Activated CD8-positive, alpha-beta memory T cell treated with anti-CD3 and anti-CD28 coated beads, Interleukin-2, amount 50 U/mL, for 24 hours (primary cell): ENCODE measurements around the gene MOB3C.

Experiments
- DNase-seq: peaks from one replicate; pipeline ENCODE4 v3.0.0-alpha.2; 2020; ENCODE audit errors: extremely low read depth

Gene MOB3C

GRCh38 chr1:46606255-46606965, 10.2 kb downstream of the MOB3C start:
- no peak for DNase-seq

- no peak for DNase-seq
Observed at GRCh38 chr1:46605232-46605631, 11.4 kb downstream of the MOB3C start.

- peak; percentile 90 for DNase-seq
Observed at GRCh38 chr1:46603858-46604549, 12.6 kb downstream of the MOB3C start, which contains the start of gene MKNK1. Gene MKNK1, minus strand, starts transcription at chr1:46604268. Its CDS starts 20,941 bp downstream, at chr1:46583327.

- DNase-seq, result no peak
Observed at GRCh38 chr1:46603481-46603857, 13.1 kb downstream of the MOB3C start.

GRCh38 chr1:46601257-46602007, 15.2 kb downstream of the MOB3C start:
- DNase-seq, result no peak

GRCh38 chr1:46599059-46599970, 17.3 kb downstream of the MOB3C start:
- DNase-seq, result no peak

- DNase-seq, result no peak
Observed at GRCh38 chr1:46596846-46597245, 19.8 kb downstream of the MOB3C start.

GRCh38 chr1:46596036-46596435, 20.6 kb downstream of the MOB3C start:
- DNase-seq, result no peak

GRCh38 chr1:46595127-46595526, 21.5 kb downstream of the MOB3C start:
- no peak for DNase-seq

- no peak for DNase-seq
Observed at GRCh38 chr1:46594063-46594462, 22.5 kb downstream of the MOB3C start.

GRCh38 chr1:46592823-46593222, 23.8 kb downstream of the MOB3C start:
- DNase-seq, result no peak

- no peak for DNase-seq
Observed at GRCh38 chr1:46589529-46589928, 27.1 kb downstream of the MOB3C start.

GRCh38 chr1:46587069-46587468, 29.5 kb downstream of the MOB3C start:
- DNase-seq, result no peak

- no peak for DNase-seq
Observed at GRCh38 chr1:46585312-46585938, 31.2 kb downstream of the MOB3C start.

- no peak for DNase-seq
Observed at GRCh38 chr1:46583494-46583893, 33.1 kb downstream of the MOB3C start.

- no peak for DNase-seq
Observed at GRCh38 chr1:46582972-46583371, 33.6 kb downstream of the MOB3C start.

GRCh38 chr1:46581681-46582455, 34.7 kb downstream of the MOB3C start:
- DNase-seq, result no peak

- no peak for DNase-seq
Observed at GRCh38 chr1:46580140-46580903, 36.3 kb downstream of the MOB3C start.

GRCh38 chr1:46577671-46578070, 38.9 kb downstream of the MOB3C start:
- no peak for DNase-seq

- DNase-seq, result no peak
Observed at GRCh38 chr1:46576596-46576995, 40.0 kb downstream of the MOB3C start.
